Measurements from ENCODE around the gene PROCA1. TPM values are rescaled to one million over a fixed set of nuclear protein-coding genes. Genes with fewer than 3 reads are reported as not detected.

PROCA1 gene
- total RNA-seq, 1 experiment from 2014 or later = 1.1 TPM

DNA sequence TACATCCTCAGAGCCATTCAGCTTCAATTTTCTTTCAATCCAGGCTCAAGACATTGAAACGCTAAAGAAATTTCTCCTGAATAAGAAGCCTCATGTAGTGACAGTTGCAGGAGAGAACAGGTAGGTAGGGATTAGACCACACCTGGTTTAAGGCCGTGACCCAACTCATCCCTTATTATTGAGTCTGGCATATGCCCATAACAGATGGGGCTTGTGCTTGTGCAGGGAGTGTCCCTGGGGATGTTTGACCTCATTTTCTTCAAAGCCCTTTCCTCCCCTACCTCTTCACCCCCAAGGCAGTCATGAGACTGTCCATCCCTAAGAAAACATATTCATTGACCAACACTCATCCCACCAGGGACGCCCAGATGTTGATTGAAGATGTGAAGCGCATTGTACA lies 25.4 kb downstream of the PROCA1 start:
- Mint-ChIP-seq H3K36me3 (ENCODE audit: insufficient read depth, unreplicated experiment) (peaks cover 100% of the 10 kb centered on the region), H3K4me3 (ENCODE audit: unreplicated experiment) (no peak overlapping the region), H3K9me3 (ENCODE audit: unreplicated experiment) (no peaks in the 10 kb centered on the region), H3K4me1 (ENCODE audit: insufficient read depth, unreplicated experiment) (no peaks in the 10 kb centered on the region), H3K27me3 (ENCODE audit: insufficient read depth, unreplicated experiment) (no peaks in the 10 kb centered on the region), H3K27ac (ENCODE audit: low read depth, unreplicated experiment) (no peak overlapping the region)
- TF ChIP-seq, protein P1, sequence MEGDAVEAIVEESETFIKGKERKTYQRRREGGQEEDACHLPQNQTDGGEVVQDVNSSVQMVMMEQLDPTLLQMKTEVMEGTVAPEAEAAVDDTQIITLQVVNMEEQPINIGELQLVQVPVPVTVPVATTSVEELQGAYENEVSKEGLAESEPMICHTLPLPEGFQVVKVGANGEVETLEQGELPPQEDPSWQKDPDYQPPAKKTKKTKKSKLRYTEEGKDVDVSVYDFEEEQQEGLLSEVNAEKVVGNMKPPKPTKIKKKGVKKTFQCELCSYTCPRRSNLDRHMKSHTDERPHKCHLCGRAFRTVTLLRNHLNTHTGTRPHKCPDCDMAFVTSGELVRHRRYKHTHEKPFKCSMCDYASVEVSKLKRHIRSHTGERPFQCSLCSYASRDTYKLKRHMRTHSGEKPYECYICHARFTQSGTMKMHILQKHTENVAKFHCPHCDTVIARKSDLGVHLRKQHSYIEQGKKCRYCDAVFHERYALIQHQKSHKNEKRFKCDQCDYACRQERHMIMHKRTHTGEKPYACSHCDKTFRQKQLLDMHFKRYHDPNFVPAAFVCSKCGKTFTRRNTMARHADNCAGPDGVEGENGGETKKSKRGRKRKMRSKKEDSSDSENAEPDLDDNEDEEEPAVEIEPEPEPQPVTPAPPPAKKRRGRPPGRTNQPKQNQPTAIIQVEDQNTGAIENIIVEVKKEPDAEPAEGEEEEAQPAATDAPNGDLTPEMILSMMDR (IDR thresholded peaks at IDR 0.05; ENCODE audit: unreplicated experiment) = no peak
- CTCF ChIA-PET = interaction anchor here (0.6 to 1.6 kb wide), 2 partner anchors 9 to 328 kb away, joined by 3 to 4 read pairs; no protein-coding TSS in a partner anchor
- POLR2A ChIA-PET = interaction anchor here (0.9 to 1.4 kb wide), 2 partner anchors 9 to 24 kb away, joined by 5 to 8 read pairs; partner anchors contain the start of genes SDF2 and SUPT6H
- intact Hi-C loops (cut with micrococcal nuclease) = no loop called here
- no peak for DNase-seq (ENCODE audit: unreplicated experiment)
- BruUV-seq (replicated peaks) = no TSS peak

DNA sequence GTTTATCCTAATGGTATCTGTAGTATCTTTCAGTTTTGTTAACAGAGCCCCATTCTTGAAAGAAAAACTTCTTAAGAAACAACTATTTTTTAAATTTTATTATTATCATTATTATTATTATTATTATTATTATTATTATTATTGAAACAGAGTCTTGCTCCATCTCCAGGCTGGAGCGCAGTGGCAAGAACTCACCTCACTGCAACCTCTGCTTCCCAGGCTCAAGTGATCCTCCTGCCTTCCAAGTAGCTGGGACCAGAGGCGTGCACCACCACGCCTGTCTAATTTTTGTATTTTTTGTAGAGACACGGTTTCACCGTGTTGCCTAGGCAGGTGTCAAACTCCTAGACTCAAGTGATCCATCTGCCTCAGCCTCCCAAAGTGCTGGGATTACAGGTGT lies 26.3 kb downstream of the PROCA1 start:
- Mint-ChIP-seq H3K27ac (ENCODE audit: low read depth, unreplicated experiment) (peak overlapping the region; percentile 49), H3K27me3 (ENCODE audit: insufficient read depth, unreplicated experiment) (no peaks in the 10 kb centered on the region), H3K4me3 (ENCODE audit: unreplicated experiment) (no peak overlapping the region), H3K36me3 (ENCODE audit: insufficient read depth, unreplicated experiment) (peaks cover 100% of the 10 kb centered on the region), H3K4me1 (ENCODE audit: insufficient read depth, unreplicated experiment) (no peaks in the 10 kb centered on the region), H3K9me3 (ENCODE audit: unreplicated experiment) (no peaks in the 10 kb centered on the region)
- ChIA-PET POLR2A (interaction anchor here (0.6 to 1.4 kb wide), 3 partner anchors 8 to 37 kb away, joined by 3 to 8 read pairs (median 5); partner anchors contain the start of genes SDF2 and SUPT6H), CTCF (interaction anchor here (0.6 kb wide), 1 partner anchor 37 kb away, joined by 4 read pairs; no protein-coding TSS in a partner anchor)
- no TSS peak for BruUV-seq (replicated peaks)
- DNase-seq (ENCODE audit: unreplicated experiment) = no peak
- TF ChIP-seq, protein P1 (IDR thresholded peaks at IDR 0.05; ENCODE audit: unreplicated experiment) = no peak
- intact Hi-C loops (cut with micrococcal nuclease) = no loop called here

DNA sequence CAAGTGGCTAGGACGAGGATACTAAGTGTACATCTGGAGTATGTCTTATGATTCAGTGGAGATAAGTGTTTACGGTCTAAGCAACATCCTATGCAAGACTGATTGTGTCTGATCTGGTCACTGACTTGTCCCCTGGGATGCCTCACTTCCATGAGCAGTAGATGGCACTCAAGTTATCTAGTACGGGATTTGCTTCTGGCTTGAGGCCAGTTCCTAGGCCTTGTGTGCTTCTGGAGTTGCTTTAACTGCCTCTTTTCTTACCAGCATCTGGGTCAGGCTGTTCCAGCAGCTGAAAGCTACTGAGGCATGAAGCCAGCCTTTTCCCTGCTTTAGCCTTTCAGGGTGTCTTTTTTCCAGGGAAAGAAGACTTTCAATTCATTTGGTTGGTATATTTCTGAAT lies 26.7 kb downstream of the PROCA1 start:
- BruUV-seq (replicated peaks) = no TSS peak
- H3K4me3 Mint-ChIP-seq (ENCODE audit: unreplicated experiment) = no peak overlapping the region
- intact Hi-C loops (cut with micrococcal nuclease) = no loop called here
- TF ChIP-seq, protein P1 (IDR thresholded peaks at IDR 0.05; ENCODE audit: unreplicated experiment) = no peak
- H3K27ac Mint-ChIP-seq (ENCODE audit: low read depth, unreplicated experiment) = no peak overlapping the region
- H3K36me3 Mint-ChIP-seq (ENCODE audit: insufficient read depth, unreplicated experiment) = peaks cover 99% of the 10 kb centered on the region
- CTCF ChIA-PET = no interaction called here
- peak; percentile 52 for DNase-seq (ENCODE audit: unreplicated experiment)
- no peaks in the 10 kb centered on the region for H3K9me3 Mint-ChIP-seq (ENCODE audit: unreplicated experiment)
- POLR2A ChIA-PET = interaction anchor here (0.6 kb wide), 1 partner anchor 36 kb away, joined by 3 read pairs; no protein-coding TSS in a partner anchor
- H3K4me1 Mint-ChIP-seq (ENCODE audit: insufficient read depth, unreplicated experiment) = no peaks in the 10 kb centered on the region
- no peaks in the 10 kb centered on the region for H3K27me3 Mint-ChIP-seq (ENCODE audit: insufficient read depth, unreplicated experiment)

DNA sequence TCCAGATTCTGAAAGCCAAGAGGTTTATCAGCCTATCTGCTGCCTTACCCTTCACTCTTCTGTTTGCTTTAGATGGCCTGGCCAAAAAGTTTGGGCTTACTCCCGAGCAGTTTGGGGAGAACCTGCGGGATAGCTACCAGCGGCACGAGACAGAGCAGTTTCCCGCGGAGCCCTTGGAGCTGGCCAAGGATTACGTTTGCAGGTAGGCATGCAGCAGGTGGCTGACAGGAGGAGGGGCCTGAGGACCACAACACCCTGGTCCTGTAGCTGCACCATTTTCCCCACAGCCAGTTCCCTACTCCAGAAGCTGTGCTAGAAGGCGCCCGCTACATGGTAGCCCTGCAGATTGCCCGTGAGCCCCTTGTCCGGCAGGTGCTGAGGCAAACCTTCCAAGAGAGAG lies 29.0 kb downstream of the PROCA1 start:
- peaks cover 98% of the 10 kb centered on the region for H3K36me3 Mint-ChIP-seq (ENCODE audit: insufficient read depth, unreplicated experiment)
- no peaks in the 10 kb centered on the region for H3K4me1 Mint-ChIP-seq (ENCODE audit: insufficient read depth, unreplicated experiment)
- no peak overlapping the region for H3K27ac Mint-ChIP-seq (ENCODE audit: low read depth, unreplicated experiment)
- H3K9me3 Mint-ChIP-seq (ENCODE audit: unreplicated experiment) = no peaks in the 10 kb centered on the region
- ChIA-PET POLR2A (interaction anchor here (1.2 to 3.6 kb wide), 4 partner anchors 8 to 28 kb away, joined by 3 to 11 read pairs (median 4); partner anchors contain the start of genes SDF2 and SUPT6H), CTCF (interaction anchor here (0.6 to 1.8 kb wide), 2 partner anchors 8 to 431 kb away, joined by 3 to 6 read pairs; no protein-coding TSS in a partner anchor)
- intact Hi-C loops (cut with micrococcal nuclease) = no loop called here
- TF ChIP-seq, protein P1 (IDR thresholded peaks at IDR 0.05; ENCODE audit: unreplicated experiment) = no peak
- BruUV-seq (replicated peaks) = no TSS peak
- H3K4me3 Mint-ChIP-seq (ENCODE audit: unreplicated experiment) = no peak overlapping the region
- H3K27me3 Mint-ChIP-seq (ENCODE audit: insufficient read depth, unreplicated experiment) = no peaks in the 10 kb centered on the region
- DNase-seq (ENCODE audit: unreplicated experiment) = no peak

Data from MCF 10A (cell line).